ENCODE measurements around the gene PPP4R3C.

DNA sequence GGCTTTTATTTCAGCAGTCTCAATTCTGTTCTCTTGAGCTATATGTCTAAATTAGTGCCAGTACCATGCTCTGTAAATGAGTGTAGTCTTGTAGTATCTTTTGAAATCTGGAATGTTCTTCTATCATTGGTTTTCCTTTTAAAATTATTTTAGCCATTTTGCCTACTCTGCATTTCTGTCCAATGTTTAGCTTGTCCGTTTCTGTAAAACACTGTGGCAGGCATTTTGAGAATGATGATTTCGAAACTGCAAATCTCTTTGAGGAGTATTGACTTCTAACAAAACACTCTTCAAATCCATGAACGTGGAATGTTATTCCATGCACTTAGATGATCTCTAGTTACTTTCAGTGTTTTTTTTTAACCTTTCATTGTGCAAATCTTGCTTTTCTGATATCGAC lies 28.3 kb upstream of the PPP4R3C start:
- TF ChIP-seq, protein P1, sequence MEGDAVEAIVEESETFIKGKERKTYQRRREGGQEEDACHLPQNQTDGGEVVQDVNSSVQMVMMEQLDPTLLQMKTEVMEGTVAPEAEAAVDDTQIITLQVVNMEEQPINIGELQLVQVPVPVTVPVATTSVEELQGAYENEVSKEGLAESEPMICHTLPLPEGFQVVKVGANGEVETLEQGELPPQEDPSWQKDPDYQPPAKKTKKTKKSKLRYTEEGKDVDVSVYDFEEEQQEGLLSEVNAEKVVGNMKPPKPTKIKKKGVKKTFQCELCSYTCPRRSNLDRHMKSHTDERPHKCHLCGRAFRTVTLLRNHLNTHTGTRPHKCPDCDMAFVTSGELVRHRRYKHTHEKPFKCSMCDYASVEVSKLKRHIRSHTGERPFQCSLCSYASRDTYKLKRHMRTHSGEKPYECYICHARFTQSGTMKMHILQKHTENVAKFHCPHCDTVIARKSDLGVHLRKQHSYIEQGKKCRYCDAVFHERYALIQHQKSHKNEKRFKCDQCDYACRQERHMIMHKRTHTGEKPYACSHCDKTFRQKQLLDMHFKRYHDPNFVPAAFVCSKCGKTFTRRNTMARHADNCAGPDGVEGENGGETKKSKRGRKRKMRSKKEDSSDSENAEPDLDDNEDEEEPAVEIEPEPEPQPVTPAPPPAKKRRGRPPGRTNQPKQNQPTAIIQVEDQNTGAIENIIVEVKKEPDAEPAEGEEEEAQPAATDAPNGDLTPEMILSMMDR (IDR thresholded peaks at IDR 0.05 in 2 of 3, conservative IDR thresholded peaks at IDR 0.05 in 1 of 3; ENCODE audit: control insufficient read depth in 2 of 3, extremely low read depth in 1 of 3, insufficient read depth in 1 of 3, low read depth in 3 of 3, low read length in 3 of 3), result no peak
- TF ChIP-seq NR2C2 (IDR thresholded peaks at IDR 0.05; ENCODE audit: borderline replicate concordance, control insufficient read depth, insufficient read length, low read depth) (no peak), EP300 (IDR thresholded peaks at IDR 0.05; ENCODE audit: borderline replicate concordance in 1 of 2, control insufficient read depth in 1 of 2, low read depth in 2 of 2, low read length in 2 of 2) (no peak), POLR2AphosphoS5 (IDR thresholded peaks at IDR 0.05; ENCODE audit: low read length) (no peak), BMI1 (IDR thresholded peaks at IDR 0.05; ENCODE audit: borderline replicate concordance) (no peak), SREBF1 (IDR thresholded peaks at IDR 0.05; ENCODE audit: low read length) (no peak), ZSCAN29 (IDR thresholded peaks at IDR 0.05) (no peak), FOXM1 (IDR thresholded peaks at IDR 0.05; ENCODE audit: low read depth, low read length) (no peak), GABPA (IDR thresholded peaks at IDR 0.05; ENCODE audit: low read depth) (no peak), JUNB (IDR thresholded peaks at IDR 0.05) (no peak), SMAD1 (IDR thresholded peaks at IDR 0.05; ENCODE audit: low read depth, partially characterized antibody) (no peak)
- TF ChIP-seq, protein P2, sequence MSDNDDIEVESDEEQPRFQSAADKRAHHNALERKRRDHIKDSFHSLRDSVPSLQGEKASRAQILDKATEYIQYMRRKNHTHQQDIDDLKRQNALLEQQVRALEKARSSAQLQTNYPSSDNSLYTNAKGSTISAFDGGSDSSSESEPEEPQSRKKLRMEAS (IDR thresholded peaks at IDR 0.05; ENCODE audit: low read depth, low read length), result no peak
- TF ChIP-seq, protein P3, sequence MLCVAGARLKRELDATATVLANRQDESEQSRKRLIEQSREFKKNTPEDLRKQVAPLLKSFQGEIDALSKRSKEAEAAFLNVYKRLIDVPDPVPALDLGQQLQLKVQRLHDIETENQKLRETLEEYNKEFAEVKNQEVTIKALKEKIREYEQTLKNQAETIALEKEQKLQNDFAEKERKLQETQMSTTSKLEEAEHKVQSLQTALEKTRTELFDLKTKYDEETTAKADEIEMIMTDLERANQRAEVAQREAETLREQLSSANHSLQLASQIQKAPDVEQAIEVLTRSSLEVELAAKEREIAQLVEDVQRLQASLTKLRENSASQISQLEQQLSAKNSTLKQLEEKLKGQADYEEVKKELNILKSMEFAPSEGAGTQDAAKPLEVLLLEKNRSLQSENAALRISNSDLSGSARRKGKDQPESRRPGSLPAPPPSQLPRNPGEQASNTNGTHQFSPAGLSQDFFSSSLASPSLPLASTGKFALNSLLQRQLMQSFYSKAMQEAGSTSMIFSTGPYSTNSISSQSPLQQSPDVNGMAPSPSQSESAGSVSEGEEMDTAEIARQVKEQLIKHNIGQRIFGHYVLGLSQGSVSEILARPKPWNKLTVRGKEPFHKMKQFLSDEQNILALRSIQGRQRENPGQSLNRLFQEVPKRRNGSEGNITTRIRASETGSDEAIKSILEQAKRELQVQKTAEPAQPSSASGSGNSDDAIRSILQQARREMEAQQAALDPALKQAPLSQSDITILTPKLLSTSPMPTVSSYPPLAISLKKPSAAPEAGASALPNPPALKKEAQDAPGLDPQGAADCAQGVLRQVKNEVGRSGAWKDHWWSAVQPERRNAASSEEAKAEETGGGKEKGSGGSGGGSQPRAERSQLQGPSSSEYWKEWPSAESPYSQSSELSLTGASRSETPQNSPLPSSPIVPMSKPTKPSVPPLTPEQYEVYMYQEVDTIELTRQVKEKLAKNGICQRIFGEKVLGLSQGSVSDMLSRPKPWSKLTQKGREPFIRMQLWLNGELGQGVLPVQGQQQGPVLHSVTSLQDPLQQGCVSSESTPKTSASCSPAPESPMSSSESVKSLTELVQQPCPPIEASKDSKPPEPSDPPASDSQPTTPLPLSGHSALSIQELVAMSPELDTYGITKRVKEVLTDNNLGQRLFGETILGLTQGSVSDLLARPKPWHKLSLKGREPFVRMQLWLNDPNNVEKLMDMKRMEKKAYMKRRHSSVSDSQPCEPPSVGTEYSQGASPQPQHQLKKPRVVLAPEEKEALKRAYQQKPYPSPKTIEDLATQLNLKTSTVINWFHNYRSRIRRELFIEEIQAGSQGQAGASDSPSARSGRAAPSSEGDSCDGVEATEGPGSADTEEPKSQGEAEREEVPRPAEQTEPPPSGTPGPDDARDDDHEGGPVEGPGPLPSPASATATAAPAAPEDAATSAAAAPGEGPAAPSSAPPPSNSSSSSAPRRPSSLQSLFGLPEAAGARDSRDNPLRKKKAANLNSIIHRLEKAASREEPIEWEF (IDR thresholded peaks at IDR 0.05; ENCODE audit: insufficient replicate concordance, low read depth, low read length), result no peak

All from GM12878 (cell line).